ENCODE measurements around the gene PCED1B. TPM values are rescaled to one million over a fixed set of nuclear protein-coding genes. Genes with fewer than 3 reads are reported as not detected.

Gene PCED1B
- total RNA-seq, 1 donor from 2014 or later, result 49.9 TPM

DNA sequence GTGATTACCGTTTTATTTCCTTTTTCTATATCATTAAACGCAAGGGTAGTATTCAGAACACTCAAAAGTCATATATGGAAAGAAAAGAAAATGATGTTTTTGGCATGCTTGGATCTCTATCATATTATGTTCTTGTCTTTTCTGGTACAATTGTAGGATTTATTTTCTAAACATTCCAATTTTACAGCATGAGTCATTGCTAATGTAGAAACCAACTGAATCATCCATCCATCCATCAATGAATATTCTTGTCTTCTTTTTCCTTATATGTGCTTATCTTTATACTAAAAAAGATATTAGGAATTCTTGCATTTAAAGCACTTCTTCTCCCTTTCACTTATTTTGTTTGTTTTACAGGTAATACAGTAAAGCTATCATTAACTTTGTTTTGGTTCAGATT, 20.7 kb downstream of the PCED1B start:
- Mint-ChIP-seq H3K27me3 (ENCODE audit: low read depth) (no peaks in the 10 kb centered on the region), H3K9me3 (no peaks in the 10 kb centered on the region), H3K36me3 (ENCODE audit: low read depth) (peaks cover 1% of the 10 kb centered on the region), H3K4me3 (ENCODE audit: low read depth) (no peak overlapping the region), H3K4me1 (ENCODE audit: low read depth) (peaks cover 7% of the 10 kb centered on the region), H3K27ac (no peak overlapping the region)
- intact Hi-C loops (cut with micrococcal nuclease), result no loop called here
- no peak for DNase-seq (ENCODE audit: low spot score)

DNA sequence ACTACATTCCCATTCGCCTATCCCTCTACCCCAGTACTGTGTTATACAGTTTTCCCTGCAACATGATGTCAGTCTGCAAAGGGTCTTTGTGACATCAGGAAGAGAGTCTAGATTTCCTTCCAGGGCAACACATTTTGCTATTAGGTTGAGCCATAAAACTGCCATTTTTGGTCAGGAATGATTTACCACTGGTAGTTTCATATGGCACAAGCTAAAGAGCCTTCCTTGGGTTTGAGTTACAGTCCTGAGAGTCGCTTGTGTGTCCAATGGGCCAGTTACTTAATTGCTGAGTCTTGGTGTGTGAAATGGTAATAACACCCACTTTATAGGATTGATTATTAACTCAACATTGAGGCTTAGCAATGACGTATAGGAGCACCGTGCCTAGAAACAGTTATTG, 23.0 kb downstream of the PCED1B start:
- Mint-ChIP-seq H3K27ac (no peak overlapping the region), H3K9me3 (no peaks in the 10 kb centered on the region), H3K36me3 (ENCODE audit: low read depth) (peaks cover 12% of the 10 kb centered on the region), H3K4me3 (ENCODE audit: low read depth) (no peak overlapping the region), H3K27me3 (ENCODE audit: low read depth) (no peaks in the 10 kb centered on the region), H3K4me1 (ENCODE audit: low read depth) (peaks cover 2% of the 10 kb centered on the region)
- intact Hi-C loops (cut with micrococcal nuclease), result no loop called here
- no peak for DNase-seq (ENCODE audit: low spot score)

DNA sequence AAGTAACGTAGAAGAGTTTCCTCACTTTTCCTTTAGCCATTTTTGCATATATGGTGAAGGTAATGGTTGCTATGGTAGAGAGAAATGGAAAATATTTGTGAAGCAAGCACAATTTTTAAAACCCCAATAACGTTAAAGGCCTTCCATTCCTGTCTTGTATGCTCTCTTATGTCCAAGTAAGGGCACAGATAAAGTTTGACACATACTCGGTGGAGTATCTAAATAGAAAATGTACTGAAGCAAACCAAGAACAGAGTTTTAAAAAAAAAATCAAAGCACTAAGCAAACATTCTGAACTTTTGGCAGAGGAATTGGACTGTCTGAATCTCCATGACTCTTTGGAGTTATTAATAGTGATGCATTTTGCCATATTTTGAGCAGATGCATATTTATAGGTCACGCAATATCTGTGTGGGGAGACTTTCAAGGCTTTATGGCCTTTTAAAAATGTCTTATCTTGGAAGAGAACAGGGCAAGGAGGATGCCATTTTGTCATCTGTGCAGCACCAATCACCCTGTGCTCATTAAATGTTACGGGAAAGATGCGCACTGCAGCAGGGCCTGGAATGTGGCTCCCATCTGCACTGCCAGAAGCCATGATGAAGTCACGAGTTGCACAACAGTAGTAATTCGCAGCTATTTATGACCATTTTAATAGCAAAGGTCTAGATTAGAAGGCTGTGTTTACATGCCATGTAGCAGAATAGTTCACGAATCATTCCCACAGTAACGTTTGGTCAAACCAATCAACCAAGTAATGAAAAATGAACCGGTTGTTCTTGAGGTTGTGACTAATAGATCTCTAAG, 23.6 kb downstream of the PCED1B start:
- H3K9me3 Mint-ChIP-seq, result no peaks in the 10 kb centered on the region
- peaks cover 2% of the 10 kb centered on the region for H3K4me1 Mint-ChIP-seq (ENCODE audit: low read depth)
- peaks cover 14% of the 10 kb centered on the region for H3K36me3 Mint-ChIP-seq (ENCODE audit: low read depth)
- H3K27me3 Mint-ChIP-seq (ENCODE audit: low read depth), result no peaks in the 10 kb centered on the region
- intact Hi-C loops (cut with micrococcal nuclease), result no loop called here
- no peak overlapping the region for H3K27ac Mint-ChIP-seq
- no peak overlapping the region for H3K4me3 Mint-ChIP-seq (ENCODE audit: low read depth)
- no peak for DNase-seq (ENCODE audit: low spot score)

DNA sequence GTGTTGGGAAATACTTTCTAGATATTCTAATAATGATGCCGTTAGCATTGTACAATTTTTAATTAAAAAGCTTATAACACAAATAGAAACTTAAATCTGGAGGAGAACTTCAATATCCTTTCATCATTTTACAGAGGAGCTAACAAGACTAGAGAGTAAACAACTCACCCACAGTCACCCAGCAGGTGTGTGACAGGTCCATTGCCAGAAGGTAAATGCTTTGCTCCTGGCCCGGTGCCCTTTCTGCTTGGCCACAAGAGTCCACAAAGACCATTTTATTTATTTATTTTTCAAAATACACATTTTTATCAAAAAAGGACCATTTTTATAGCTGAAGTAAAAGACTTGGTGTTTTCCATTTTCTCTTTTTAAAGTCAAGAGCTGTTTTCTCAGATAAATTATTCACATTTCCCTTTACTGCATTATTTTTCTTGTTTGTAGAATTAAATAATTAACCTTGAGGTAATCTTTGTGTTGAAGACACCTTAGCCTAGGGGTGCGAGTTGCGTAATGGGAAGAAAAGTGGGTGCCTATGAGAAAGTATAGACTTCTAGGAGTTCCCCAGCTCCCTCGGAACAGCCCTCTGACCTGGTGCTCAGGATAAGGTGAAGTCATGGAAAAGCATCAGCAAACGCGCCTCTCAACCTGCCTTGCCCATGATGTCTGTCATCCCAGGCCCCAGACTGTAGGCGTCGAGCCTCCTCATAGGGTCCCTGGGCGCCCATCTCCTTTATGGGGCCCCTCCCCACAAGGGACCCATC, 26.7 kb downstream of the PCED1B start:
- Mint-ChIP-seq H3K9me3 (no peaks in the 10 kb centered on the region), H3K4me3 (ENCODE audit: low read depth) (no peak overlapping the region), H3K27me3 (ENCODE audit: low read depth) (no peaks in the 10 kb centered on the region), H3K4me1 (ENCODE audit: low read depth) (peaks cover 10% of the 10 kb centered on the region), H3K27ac (no peak overlapping the region), H3K36me3 (ENCODE audit: low read depth) (peaks cover 38% of the 10 kb centered on the region)
- no peak for DNase-seq (ENCODE audit: low spot score)
- intact Hi-C loops (cut with micrococcal nuclease), result no loop called here

DNA sequence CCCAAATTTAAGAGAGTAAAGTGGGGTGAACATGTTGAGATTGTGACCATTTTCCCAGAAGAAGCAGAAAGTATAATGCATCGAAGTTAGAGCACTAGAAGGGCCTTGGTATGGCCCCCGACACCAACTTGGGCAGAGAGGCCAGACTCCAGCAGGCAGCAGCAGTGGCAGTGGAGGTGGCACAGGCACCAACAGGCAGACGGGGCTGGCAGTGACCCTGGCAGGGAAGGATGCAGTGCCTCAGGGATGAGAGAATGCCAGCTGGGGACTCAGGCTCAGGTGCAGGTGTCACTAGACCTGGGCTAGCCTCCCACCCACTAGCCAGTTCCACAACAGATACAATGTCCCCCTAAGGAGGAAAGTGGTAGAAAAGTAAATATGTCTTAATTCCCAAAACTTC, 28.0 kb downstream of the PCED1B start:
- Mint-ChIP-seq H3K36me3 (ENCODE audit: low read depth) (peaks cover 44% of the 10 kb centered on the region), H3K27ac (no peak overlapping the region), H3K4me1 (ENCODE audit: low read depth) (peaks cover 21% of the 10 kb centered on the region), H3K4me3 (ENCODE audit: low read depth) (no peak overlapping the region), H3K27me3 (ENCODE audit: low read depth) (no peaks in the 10 kb centered on the region), H3K9me3 (no peaks in the 10 kb centered on the region)
- intact Hi-C loops (cut with micrococcal nuclease), result no loop called here
- no peak for DNase-seq (ENCODE audit: low spot score)

DNA sequence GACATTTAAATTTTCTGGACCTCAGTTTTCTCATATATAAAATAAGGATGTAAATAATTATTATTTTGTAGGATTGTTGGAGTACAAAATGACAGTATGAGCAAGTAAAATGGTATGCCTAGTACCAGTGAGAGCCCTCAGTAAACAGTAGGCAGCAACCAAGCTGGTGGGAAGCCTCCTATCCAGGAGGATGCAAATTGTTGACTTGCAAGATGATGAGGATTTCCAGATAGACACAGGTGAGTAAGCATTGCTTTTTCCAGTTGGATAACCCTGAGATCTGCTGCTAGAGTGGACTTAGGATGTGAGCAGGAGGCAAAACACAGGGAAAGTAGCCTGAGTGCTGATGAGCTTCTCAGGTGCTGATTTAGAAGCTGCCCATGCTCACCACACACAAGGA, 28.5 kb downstream of the PCED1B start:
- Mint-ChIP-seq H3K27me3 (ENCODE audit: low read depth) (no peaks in the 10 kb centered on the region), H3K4me1 (ENCODE audit: low read depth) (peaks cover 23% of the 10 kb centered on the region), H3K4me3 (ENCODE audit: low read depth) (no peak overlapping the region), H3K9me3 (no peaks in the 10 kb centered on the region), H3K36me3 (ENCODE audit: low read depth) (peaks cover 44% of the 10 kb centered on the region), H3K27ac (no peak overlapping the region)
- intact Hi-C loops (cut with micrococcal nuclease), result no loop called here
- DNase-seq (ENCODE audit: low spot score), result no peak

DNA sequence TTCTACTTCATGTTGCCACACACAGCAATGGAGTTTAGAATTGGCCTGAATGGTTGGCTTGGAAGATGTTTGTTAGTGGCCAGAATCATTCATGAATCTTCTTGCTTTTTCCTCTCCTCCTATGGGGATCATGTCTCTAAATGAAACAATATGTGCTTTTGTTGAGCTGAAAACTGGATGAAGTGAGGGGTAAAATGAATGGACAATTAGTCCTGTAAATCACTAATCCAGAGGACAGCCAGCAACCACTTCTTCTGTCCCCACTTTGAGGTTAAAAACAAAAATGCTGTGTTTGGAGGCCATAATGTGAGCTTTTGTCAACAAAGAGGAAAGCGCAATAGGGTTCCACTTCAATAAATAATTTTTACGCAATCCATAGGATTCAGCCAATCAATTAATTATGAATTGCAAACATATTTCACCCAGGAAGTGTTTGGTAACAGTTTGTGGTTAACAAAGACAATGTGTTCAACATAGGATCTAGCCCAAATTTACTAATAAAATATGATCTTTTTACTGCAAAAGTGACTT, 30.7 kb downstream of the PCED1B start:
- Mint-ChIP-seq H3K4me3 (ENCODE audit: low read depth) (no peak overlapping the region), H3K27ac (no peak overlapping the region), H3K36me3 (ENCODE audit: low read depth) (peaks cover 50% of the 10 kb centered on the region), H3K9me3 (no peaks in the 10 kb centered on the region), H3K4me1 (ENCODE audit: low read depth) (peaks cover 23% of the 10 kb centered on the region), H3K27me3 (ENCODE audit: low read depth) (no peaks in the 10 kb centered on the region)
- intact Hi-C loops (cut with micrococcal nuclease), result no loop called here
- DNase-seq (ENCODE audit: low spot score), result no peak

DNA sequence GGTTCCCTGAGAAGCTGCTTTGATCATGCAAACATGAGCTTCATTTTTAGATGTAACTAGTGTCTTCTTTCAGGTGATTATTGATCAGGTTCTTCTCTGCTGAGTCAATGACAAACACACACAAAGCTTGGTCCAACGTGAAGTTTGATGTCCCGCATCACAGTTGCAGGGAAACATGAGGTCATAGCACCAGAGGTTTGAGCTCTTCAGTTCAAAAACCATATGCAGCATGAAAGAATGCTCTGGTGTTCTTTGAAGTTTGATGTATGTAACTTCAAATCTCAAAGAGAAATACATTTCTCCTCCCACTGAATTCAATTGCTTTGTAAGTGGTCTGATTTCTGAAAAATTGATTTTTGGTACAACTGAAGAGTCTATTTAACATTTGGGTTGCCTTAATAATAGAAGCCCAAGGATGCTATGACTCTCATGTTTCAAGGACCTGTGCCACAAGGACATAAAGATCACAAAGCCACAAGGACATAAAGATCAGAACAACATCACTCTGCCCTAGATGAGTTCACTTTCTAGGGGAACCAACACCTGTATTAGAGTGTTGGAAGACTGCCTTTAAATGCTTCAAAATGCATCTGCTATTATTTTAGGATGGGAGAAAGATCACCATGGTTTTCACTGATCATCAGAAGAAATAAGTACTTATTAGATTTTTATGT, 31.4 kb downstream of the PCED1B start:
- no peaks in the 10 kb centered on the region for H3K9me3 Mint-ChIP-seq
- no peak for DNase-seq (ENCODE audit: low spot score)
- H3K36me3 Mint-ChIP-seq (ENCODE audit: low read depth), result peaks cover 48% of the 10 kb centered on the region
- intact Hi-C loops (cut with micrococcal nuclease), result loop anchor here (1.0 kb wide), 2 partner anchors 10 to 26 kb away; no protein-coding TSS in a partner anchor
- H3K4me3 Mint-ChIP-seq (ENCODE audit: low read depth), result no peak overlapping the region
- peak overlapping the region; percentile 68 for H3K27ac Mint-ChIP-seq
- H3K4me1 Mint-ChIP-seq (ENCODE audit: low read depth), result peaks cover 22% of the 10 kb centered on the region
- H3K27me3 Mint-ChIP-seq (ENCODE audit: low read depth), result no peaks in the 10 kb centered on the region

DNA sequence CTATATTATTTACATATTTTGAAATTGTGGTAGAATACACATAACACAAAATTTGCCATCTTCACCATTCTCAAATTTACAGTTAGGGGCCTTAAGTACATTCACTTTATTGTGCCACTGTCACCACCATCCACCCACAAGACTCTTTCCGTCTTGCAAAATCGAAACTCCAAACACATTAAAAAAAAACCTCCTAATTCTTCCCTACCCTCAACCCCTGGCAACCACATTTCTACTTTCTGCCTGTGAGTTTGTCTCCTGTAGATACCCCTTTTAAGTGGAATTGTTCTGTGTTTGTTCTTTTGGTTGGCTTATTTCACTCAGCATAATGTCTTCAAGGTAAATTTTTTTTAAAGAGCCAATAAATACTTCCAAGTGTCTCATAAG, 32.0 kb downstream of the PCED1B start:
- H3K4me3 Mint-ChIP-seq (ENCODE audit: low read depth), result no peak overlapping the region

DNA sequence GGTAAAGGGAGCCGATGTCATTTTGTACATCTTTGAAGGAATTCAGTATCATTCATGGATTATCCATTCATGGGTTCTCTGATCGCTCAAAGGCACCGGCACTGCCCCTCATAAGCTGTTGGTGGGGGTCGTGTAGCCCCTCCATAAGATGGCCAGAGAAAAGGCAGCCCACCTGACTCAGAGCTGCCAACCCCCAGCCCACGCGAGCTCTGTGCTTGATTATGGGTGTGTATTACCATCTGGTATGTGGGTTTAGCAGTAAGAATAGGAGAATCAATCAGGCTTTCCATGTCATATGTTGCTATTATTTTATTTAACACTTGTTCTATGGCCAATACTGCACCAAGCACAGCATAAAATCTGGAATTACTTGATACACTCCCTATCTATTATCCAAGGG, 32.4 kb downstream of the PCED1B start:
- DNase-seq (ENCODE audit: low spot score), result no peak
- H3K36me3 Mint-ChIP-seq (ENCODE audit: low read depth), result peaks cover 52% of the 10 kb centered on the region
- H3K27ac Mint-ChIP-seq, result peak overlapping the region; percentile 28
- H3K9me3 Mint-ChIP-seq, result no peaks in the 10 kb centered on the region
- H3K4me3 Mint-ChIP-seq (ENCODE audit: low read depth), result no peak overlapping the region
- intact Hi-C loops (cut with micrococcal nuclease), result loop anchor here (1.0 kb wide), 2 partner anchors 9 to 27 kb away; no protein-coding TSS in a partner anchor
- H3K27me3 Mint-ChIP-seq (ENCODE audit: low read depth), result no peaks in the 10 kb centered on the region
- H3K4me1 Mint-ChIP-seq (ENCODE audit: low read depth), result peaks cover 22% of the 10 kb centered on the region

More for the DNA sequence above, 32.0 kb downstream of the PCED1B start:
- intact Hi-C loops (cut with micrococcal nuclease), result loop anchor here (1.0 kb wide), 2 partner anchors 10 to 26 kb away; no protein-coding TSS in a partner anchor
- H3K4me1 Mint-ChIP-seq (ENCODE audit: low read depth), result peaks cover 22% of the 10 kb centered on the region
- H3K27me3 Mint-ChIP-seq (ENCODE audit: low read depth), result no peaks in the 10 kb centered on the region
- H3K27ac Mint-ChIP-seq, result peak overlapping the region; percentile 28
- no peaks in the 10 kb centered on the region for H3K9me3 Mint-ChIP-seq
- DNase-seq (ENCODE audit: low spot score), result no peak
- H3K36me3 Mint-ChIP-seq (ENCODE audit: low read depth), result peaks cover 52% of the 10 kb centered on the region

DNA sequence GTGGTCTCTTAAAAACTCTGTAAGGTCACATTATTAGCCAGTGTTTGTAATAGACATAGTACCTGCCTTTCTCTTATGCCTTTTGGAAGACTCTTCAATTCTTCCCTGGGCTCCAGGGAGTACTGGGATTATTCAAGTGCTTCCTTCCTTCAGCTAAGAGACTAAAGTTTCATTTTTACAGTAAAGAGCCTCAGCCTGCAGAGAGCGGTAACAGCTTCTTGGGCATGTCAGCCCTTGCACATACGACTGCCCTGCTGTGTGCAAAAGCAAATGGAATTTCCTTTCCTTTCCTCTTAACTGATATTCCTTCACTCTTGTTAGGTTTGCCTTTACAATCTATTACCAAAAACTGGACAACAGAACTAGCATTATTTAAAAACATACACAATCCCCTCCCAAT, 33.3 kb downstream of the PCED1B start:
- Mint-ChIP-seq H3K9me3 (no peaks in the 10 kb centered on the region), H3K36me3 (ENCODE audit: low read depth) (peaks cover 54% of the 10 kb centered on the region), H3K4me1 (ENCODE audit: low read depth) (peaks cover 22% of the 10 kb centered on the region), H3K27ac (no peak overlapping the region), H3K4me3 (ENCODE audit: low read depth) (no peak overlapping the region), H3K27me3 (ENCODE audit: low read depth) (no peaks in the 10 kb centered on the region)
- intact Hi-C loops (cut with micrococcal nuclease), result no loop called here
- DNase-seq (ENCODE audit: low spot score), result no peak

DNA sequence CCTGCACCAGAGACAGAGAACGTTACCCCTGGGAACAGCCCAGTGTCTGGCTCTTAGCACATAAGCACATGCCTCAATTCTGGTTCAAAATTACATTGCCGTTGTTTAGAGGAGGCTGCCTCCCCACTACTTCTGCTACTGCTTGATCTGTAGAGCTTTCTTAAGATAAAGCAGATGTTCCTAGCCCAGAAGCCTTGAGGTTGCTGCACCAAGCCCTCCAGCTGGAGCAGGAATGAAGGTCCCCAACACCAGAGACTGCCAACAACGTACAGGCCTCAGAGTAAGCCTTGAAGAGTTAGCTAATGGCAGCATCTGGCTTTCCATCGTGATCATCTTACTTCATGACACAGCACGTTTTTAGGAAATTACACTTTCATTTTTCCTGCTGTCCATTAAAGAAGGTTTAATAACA, 35.1 kb downstream of the PCED1B start:
- H3K4me3 Mint-ChIP-seq (ENCODE audit: low read depth), result no peak overlapping the region
- H3K36me3 Mint-ChIP-seq (ENCODE audit: low read depth), result peaks cover 55% of the 10 kb centered on the region
- no peak overlapping the region for H3K27ac Mint-ChIP-seq
- H3K9me3 Mint-ChIP-seq, result peaks cover 8% of the 10 kb centered on the region
- no peak for DNase-seq (ENCODE audit: low spot score)
- intact Hi-C loops (cut with micrococcal nuclease), result no loop called here
- no peaks in the 10 kb centered on the region for H3K27me3 Mint-ChIP-seq (ENCODE audit: low read depth)
- peaks cover 22% of the 10 kb centered on the region for H3K4me1 Mint-ChIP-seq (ENCODE audit: low read depth)

Data from activated T-helper 2 cell treated with anti-CD3 and anti-CD28 coated beads, Interferon-gamma antibody, Interleukin-2, Interleukin-4, amounts not matched to agents 10 μg/mL and 5 μg/mL and 100 μg/mL, durations not matched to agents 14 hours and 24 hours and 36 hours (primary cell).